Duodenal mucosa (tissue), 2 donors: ENCODE results near the gene POLR3F.
"Not testable (repeated sequence)": the region's sequence is repeated elsewhere in the genome, so short reads cannot be mapped to it uniquely, and the experiment has no call there.

ENCODE experiments used
- H3K27ac ChIP-seq: one replicate; pipeline ENCODE4 v1.7.0; 2013; ENCODE audit warnings: low read depth, low read length
- H3K27me3 ChIP-seq, 2 donors: one replicate each; pipeline ENCODE4 v1.7.0; 2013; ENCODE audit warnings: low read length in 2 of 2, control low read depth in 1 of 2; ENCODE audit not compliant: insufficient read depth in 2 of 2, control insufficient read depth in 1 of 2
- H3K36me3 ChIP-seq, 2 donors: one replicate each; pipeline ENCODE4 v1.7.0; 2013; ENCODE audit warnings: low read length in 2 of 2, control low read depth in 1 of 2; ENCODE audit not compliant: insufficient read depth in 2 of 2, control insufficient read depth in 1 of 2
- H3K4me1 ChIP-seq, 2 donors: one replicate each; pipeline ENCODE4 v1.7.0; 2013; ENCODE audit warnings: low read length in 2 of 2, control low read depth in 1 of 2; ENCODE audit not compliant: insufficient read depth in 2 of 2, control insufficient read depth in 1 of 2
- H3K4me3 ChIP-seq, 2 donors: one replicate each; pipeline ENCODE4 v1.7.0; 2013; ENCODE audit warnings: low read length in 2 of 2, low read depth in 1 of 2
- H3K9ac ChIP-seq, 2 donors: one replicate each; pipeline ENCODE4 v1.7.0; 2013; ENCODE audit warnings: low read length in 2 of 2, low read depth in 1 of 2
- H3K9me3 ChIP-seq, 2 donors: one replicate each; pipeline ENCODE4 v1.7.0; 2013; ENCODE audit warnings: low read length in 2 of 2, control low read depth in 1 of 2; ENCODE audit not compliant: control insufficient read depth in 1 of 2

The POLR3F gene

GRCh38 chr20:18465536-18466200, 1.5 kb upstream of the POLR3F start:
- Histone ChIP-seq H3K4me3 (peak overlapping the region; percentile 97 to 99), H3K36me3 (peaks cover 0 to 2% of the 10 kb centered on the region in 2 donors), H3K27ac (no peak overlapping the region), H3K4me1 (peaks cover 13 to 16% of the 10 kb centered on the region in 2 donors), H3K9ac (peak overlapping the region in 1 of 2 donors; percentile 29), H3K27me3 (no peaks in the 10 kb centered on the region), H3K9me3 (no peaks in the 10 kb centered on the region)

GRCh38 chr20:18466574-18466893, 656 bp upstream of the POLR3F start:
- peaks cover 13 to 16% of the 10 kb centered on the region in 2 donors for H3K4me1 ChIP-seq
- H3K27me3 ChIP-seq, result no peaks in the 10 kb centered on the region
- H3K4me3 ChIP-seq, result peak overlapping the region; percentile 97 to 99
- peak overlapping the region; percentile 29 to 41 for H3K9ac ChIP-seq
- H3K36me3 ChIP-seq, result peaks cover 0 to 2% of the 10 kb centered on the region in 2 donors
- H3K9me3 ChIP-seq, result no peaks in the 10 kb centered on the region
- no peak overlapping the region for H3K27ac ChIP-seq

GRCh38 chr20:18477218-18477617, 10.0 kb downstream of the POLR3F start:
- Histone ChIP-seq H3K36me3 (peaks cover 10 to 55% of the 10 kb centered on the region in 2 donors), H3K9me3 (no peaks in the 10 kb centered on the region)

GRCh38 chr20:18477821-18478220, 10.6 kb downstream of the POLR3F start:
- Histone ChIP-seq H3K27ac (no peak overlapping the region), H3K4me3 (no peak overlapping the region), H3K36me3 (peaks cover 14 to 61% of the 10 kb centered on the region in 2 donors), H3K9ac (no peak overlapping the region), H3K9me3 (no peaks in the 10 kb centered on the region), H3K27me3 (no peaks in the 10 kb centered on the region), H3K4me1 (no peaks in the 10 kb centered on the region)

More at GRCh38 chr20:18477218-18477617, 10.0 kb downstream of the POLR3F start:
- Histone ChIP-seq H3K27ac (no peak overlapping the region), H3K4me1 (no peaks in the 10 kb centered on the region), H3K27me3 (no peaks in the 10 kb centered on the region), H3K4me3 (no peak overlapping the region), H3K9ac (no peak overlapping the region)

GRCh38 chr20:18481596-18481995, 14.4 kb downstream of the POLR3F start:
- Histone ChIP-seq H3K36me3 (peaks cover 14 to 61% of the 10 kb centered on the region in 2 donors), H3K9ac (no peak overlapping the region)

GRCh38 chr20:18488301-18488700, 21.1 kb downstream of the POLR3F start:
- peaks cover 21 to 48% of the 10 kb centered on the region in 2 donors for H3K36me3 ChIP-seq
- H3K4me1 ChIP-seq, result no peaks in the 10 kb centered on the region
- H3K9me3 ChIP-seq, result no peaks in the 10 kb centered on the region
- no peak overlapping the region for H3K9ac ChIP-seq
- no peak overlapping the region for H3K4me3 ChIP-seq
- H3K27ac ChIP-seq, result no peak overlapping the region
- H3K27me3 ChIP-seq, result no peaks in the 10 kb centered on the region

More at GRCh38 chr20:18481596-18481995, 14.4 kb downstream of the POLR3F start:
- Histone ChIP-seq H3K4me1 (no peaks in the 10 kb centered on the region), H3K27ac (no peak overlapping the region), H3K27me3 (no peaks in the 10 kb centered on the region), H3K4me3 (no peak overlapping the region), H3K9me3 (no peaks in the 10 kb centered on the region)

- Histone ChIP-seq H3K27ac (no peak overlapping the region), H3K9ac (peak overlapping the region; percentile 87 to 95), H3K36me3 (peaks cover 7 to 17% of the 10 kb centered on the region in 2 donors), H3K9me3 (no peaks in the 10 kb centered on the region), H3K4me1 (peaks cover 7 to 19% of the 10 kb centered on the region in 2 donors), H3K4me3 (peak overlapping the region; percentile 96 to 97), H3K27me3 (no peaks in the 10 kb centered on the region)
These were observed 28.9 kb downstream of the POLR3F start for GRCh38 chr20:18496042-18496441.

GRCh38 chr20:18496740-18497592, 29.8 kb downstream of the POLR3F start, which contains the start of gene RBBP9:
Gene RBBP9, minus strand, starts transcription at chr20:18497225. Its CDS starts 58 bp downstream, at chr20:18497167.
- peak within 1 kb of the TSS; percentile 87 to 95 for H3K9ac ChIP-seq
- peak within 1 kb of the TSS; percentile 96 to 97 for H3K4me3 ChIP-seq
- H3K9me3 ChIP-seq, result no peaks in the 10 kb centered on the region
- H3K27me3 ChIP-seq, result no peaks in the 10 kb centered on the region
- H3K27ac ChIP-seq, result peak within 1 kb of the TSS; percentile 22
- peaks cover 7 to 19% of the 10 kb centered on the region in 2 donors for H3K4me1 ChIP-seq
- peaks cover 4 to 17% of the 10 kb centered on the region in 2 donors for H3K36me3 ChIP-seq

- H3K27ac ChIP-seq, result no peak overlapping the region
- H3K4me1 ChIP-seq, result peaks cover 7 to 19% of the 10 kb centered on the region in 2 donors
- H3K9ac ChIP-seq, result no peak overlapping the region
- peak overlapping the region in 1 of 2 donors; percentile 96 for H3K4me3 ChIP-seq
- H3K36me3 ChIP-seq, result peaks cover 0 to 13% of the 10 kb centered on the region in 2 donors
- no peaks in the 10 kb centered on the region for H3K9me3 ChIP-seq
- H3K27me3 ChIP-seq, result no peaks in the 10 kb centered on the region
These were observed 30.4 kb downstream of the POLR3F start for GRCh38 chr20:18497603-18498002.

- H3K27ac ChIP-seq, H3K36me3 ChIP-seq: not testable (repeated sequence)
These were observed 34.5 kb downstream of the POLR3F start for GRCh38 chr20:18501672-18502071.

More at GRCh38 chr20:18501672-18502071, 34.5 kb downstream of the POLR3F start:
- not testable (repeated sequence) for H3K27me3 ChIP-seq, H3K4me1 ChIP-seq, H3K9me3 ChIP-seq, H3K9ac ChIP-seq, H3K4me3 ChIP-seq
